ENCODE data around the gene PSMC6. TPM values are rescaled to one million over a fixed set of nuclear protein-coding genes. Genes with fewer than 3 reads are reported as not detected.

The PSMC6 gene
- total and polyA plus RNA-seq, 2 of the 13 experiments (the other 11 are each of a cell fraction or from before 2014, with no cell fraction given), result 90.0 to 210 TPM

DNA sequence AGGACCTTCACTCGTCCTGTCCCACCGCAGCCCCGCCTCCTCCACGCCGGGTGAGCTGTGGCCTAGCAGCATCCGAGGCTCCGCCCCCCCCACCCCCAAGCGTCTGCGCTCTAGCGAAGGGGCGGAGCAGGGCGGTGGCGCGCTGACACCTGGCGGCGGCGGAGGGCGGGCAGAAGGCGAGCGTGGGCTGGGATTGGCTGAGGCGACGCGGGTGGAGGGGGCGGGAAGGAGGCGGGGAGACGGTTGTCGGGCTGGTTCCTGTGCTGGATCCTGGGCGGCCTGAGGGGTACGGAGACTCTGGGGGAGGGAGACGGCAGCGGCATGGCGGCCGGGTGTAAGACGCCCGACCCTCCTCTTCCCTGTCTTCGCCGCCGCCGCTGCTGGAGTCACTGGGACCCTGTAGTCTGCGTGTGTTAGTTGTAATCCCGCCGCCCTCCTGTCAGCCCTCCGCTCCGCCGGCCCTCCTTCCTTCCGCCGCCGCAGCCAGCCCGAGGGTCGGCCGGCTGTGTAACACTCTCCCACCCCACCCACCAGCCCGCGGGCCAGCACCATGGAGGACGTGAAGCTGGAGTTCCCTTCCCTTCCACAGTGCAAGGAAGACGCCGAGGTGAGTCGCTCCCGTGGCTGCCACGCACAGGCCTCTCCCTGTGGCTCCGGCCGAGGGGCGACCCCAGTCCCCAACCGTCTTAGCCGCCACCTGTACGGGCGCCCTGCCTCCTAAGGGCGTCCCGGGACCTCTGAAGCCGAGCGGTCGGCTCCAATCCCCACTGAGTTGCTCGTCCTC lies 23.1 kb downstream of the PSMC6 start, which contains the start of gene STYX (continued):
- no peak for TF ChIP-seq HOXA7 (CRISPR knock-in tag; IDR thresholded peaks at IDR 0.05)
- TF ChIP-seq AGO2 (optimal IDR thresholded peaks at IDR 0.05; ENCODE audit: low read depth, low read length), result peak; percentile 72
- TF ChIP-seq GFI1 (CRISPR knock-in tag; IDR thresholded peaks at IDR 0.05; ENCODE audit: borderline replicate concordance), result 0 out of 2 replicates have a peak, but pooled peaks have one; percentile 31
- peak; percentile 73 for TF ChIP-seq ZFY (CRISPR knock-in tag; IDR thresholded peaks at IDR 0.05)
- TF ChIP-seq KDM1A (CRISPR knock-in tag; IDR thresholded peaks at IDR 0.05), result no peak
- TF ChIP-seq ZFP36 (IDR thresholded peaks at IDR 0.05; ENCODE audit: borderline replicate concordance, low read depth, low read length, partially characterized antibody), result no peak
- TF ChIP-seq HNF4A (CRISPR knock-in tag; IDR thresholded peaks at IDR 0.05), result 0 out of 2 replicates have a peak, but pooled peaks have one; percentile 8
- no peak for TF ChIP-seq ELF1 (CRISPR knock-in tag; IDR thresholded peaks at IDR 0.05)
- TF ChIP-seq, protein P1, sequence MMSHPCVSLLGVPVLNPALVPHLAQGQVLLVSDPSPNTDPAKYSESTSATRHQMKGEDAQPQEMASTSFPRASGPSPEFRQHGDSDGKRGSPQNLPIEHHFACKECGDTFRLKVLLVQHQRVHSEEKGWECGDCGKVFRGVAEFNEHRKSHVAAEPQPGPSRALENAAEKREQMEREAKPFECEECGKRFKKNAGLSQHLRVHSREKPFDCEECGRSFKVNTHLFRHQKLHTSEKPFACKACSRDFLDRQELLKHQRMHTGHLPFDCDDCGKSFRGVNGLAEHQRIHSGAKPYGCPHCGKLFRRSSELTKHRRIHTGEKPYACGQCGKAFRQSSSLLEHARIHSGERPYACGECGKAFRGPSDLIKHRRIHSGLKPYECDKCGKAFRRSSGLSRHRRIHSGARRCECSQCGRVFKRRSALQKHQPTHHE (CRISPR knock-in tag; IDR thresholded peaks at IDR 0.05; ENCODE audit: borderline replicate concordance), result peak; percentile 33; the same call in 1 of the 2 replicates
- TF ChIP-seq ZNF33B (CRISPR knock-in tag; IDR thresholded peaks at IDR 0.05), result 0 out of 2 replicates have a peak, but pooled peaks have one; percentile 33
- no peak for TF ChIP-seq SRSF1 (optimal IDR thresholded peaks at IDR 0.05; ENCODE audit: low read depth, low read length)
- TF ChIP-seq JARID2 (CRISPR knock-in tag; IDR thresholded peaks at IDR 0.05; ENCODE audit: insufficient replicate concordance), result no peak
- no peak for TF ChIP-seq ZNF816 (CRISPR knock-in tag; IDR thresholded peaks at IDR 0.05; ENCODE audit: borderline replicate concordance)
- TF ChIP-seq ZNF160 (CRISPR knock-in tag; IDR thresholded peaks at IDR 0.05), result peak; percentile 59; the same call in 1 of the 2 replicates
- TF ChIP-seq, protein P2, sequence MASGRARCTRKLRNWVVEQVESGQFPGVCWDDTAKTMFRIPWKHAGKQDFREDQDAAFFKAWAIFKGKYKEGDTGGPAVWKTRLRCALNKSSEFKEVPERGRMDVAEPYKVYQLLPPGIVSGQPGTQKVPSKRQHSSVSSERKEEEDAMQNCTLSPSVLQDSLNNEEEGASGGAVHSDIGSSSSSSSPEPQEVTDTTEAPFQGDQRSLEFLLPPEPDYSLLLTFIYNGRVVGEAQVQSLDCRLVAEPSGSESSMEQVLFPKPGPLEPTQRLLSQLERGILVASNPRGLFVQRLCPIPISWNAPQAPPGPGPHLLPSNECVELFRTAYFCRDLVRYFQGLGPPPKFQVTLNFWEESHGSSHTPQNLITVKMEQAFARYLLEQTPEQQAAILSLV (CRISPR knock-in tag; IDR thresholded peaks at IDR 0.05; ENCODE audit: borderline replicate concordance), result peak; percentile 61; the same call in 1 of the 2 replicates
- TF ChIP-seq ZNF121 (CRISPR knock-in tag; IDR thresholded peaks at IDR 0.05), result no peak
- TF ChIP-seq YY1 (IDR thresholded peaks at IDR 0.05; ENCODE audit: insufficient read depth, insufficient replicate concordance, low read depth, low read length), result peak; percentile 86
- 0 out of 2 replicates have a peak, but pooled peaks have one; percentile 4 for TF ChIP-seq ETV5 (CRISPR knock-in tag; IDR thresholded peaks at IDR 0.05; ENCODE audit: borderline replicate concordance)
- TF ChIP-seq, protein P3, sequence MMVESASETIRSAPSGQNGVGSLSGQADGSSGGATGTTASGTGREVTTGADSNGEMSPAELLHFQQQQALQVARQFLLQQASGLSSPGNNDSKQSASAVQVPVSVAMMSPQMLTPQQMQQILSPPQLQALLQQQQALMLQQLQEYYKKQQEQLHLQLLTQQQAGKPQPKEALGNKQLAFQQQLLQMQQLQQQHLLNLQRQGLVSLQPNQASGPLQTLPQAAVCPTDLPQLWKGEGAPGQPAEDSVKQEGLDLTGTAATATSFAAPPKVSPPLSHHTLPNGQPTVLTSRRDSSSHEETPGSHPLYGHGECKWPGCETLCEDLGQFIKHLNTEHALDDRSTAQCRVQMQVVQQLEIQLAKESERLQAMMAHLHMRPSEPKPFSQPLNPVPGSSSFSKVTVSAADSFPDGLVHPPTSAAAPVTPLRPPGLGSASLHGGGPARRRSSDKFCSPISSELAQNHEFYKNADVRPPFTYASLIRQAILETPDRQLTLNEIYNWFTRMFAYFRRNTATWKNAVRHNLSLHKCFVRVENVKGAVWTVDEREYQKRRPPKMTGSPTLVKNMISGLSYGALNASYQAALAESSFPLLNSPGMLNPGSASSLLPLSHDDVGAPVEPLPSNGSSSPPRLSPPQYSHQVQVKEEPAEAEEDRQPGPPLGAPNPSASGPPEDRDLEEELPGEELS (CRISPR knock-in tag; IDR thresholded peaks at IDR 0.05), result peak; percentile 46; the same call in 1 of the 2 replicates
- no peak for TF ChIP-seq TOPORS (CRISPR knock-in tag; IDR thresholded peaks at IDR 0.05)
- TF ChIP-seq ZNF674 (CRISPR knock-in tag; IDR thresholded peaks at IDR 0.05; ENCODE audit: low read depth), result no peak
- TF ChIP-seq, protein P4, sequence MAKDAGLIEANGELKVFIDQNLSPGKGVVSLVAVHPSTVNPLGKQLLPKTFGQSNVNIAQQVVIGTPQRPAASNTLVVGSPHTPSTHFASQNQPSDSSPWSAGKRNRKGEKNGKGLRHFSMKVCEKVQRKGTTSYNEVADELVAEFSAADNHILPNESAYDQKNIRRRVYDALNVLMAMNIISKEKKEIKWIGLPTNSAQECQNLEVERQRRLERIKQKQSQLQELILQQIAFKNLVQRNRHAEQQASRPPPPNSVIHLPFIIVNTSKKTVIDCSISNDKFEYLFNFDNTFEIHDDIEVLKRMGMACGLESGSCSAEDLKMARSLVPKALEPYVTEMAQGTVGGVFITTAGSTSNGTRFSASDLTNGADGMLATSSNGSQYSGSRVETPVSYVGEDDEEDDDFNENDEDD (CRISPR knock-in tag; IDR thresholded peaks at IDR 0.05; ENCODE audit: borderline replicate concordance), result no peak; the same call in 1 of the 2 replicates
- no peak for TF ChIP-seq ZNF441 (CRISPR knock-in tag; IDR thresholded peaks at IDR 0.05; ENCODE audit: borderline replicate concordance)
- no peak for TF ChIP-seq ZNF354B (CRISPR knock-in tag; IDR thresholded peaks at IDR 0.05)

All from HepG2 (cell line).